AG10803 (cell line): ENCODE measurements around the gene CENPVL2.
A peak's percentile ranks its signal among the peaks of the same experiment; 100 is the strongest.
"Not testable (repeated sequence)": the region's sequence is repeated elsewhere in the genome, so short reads cannot be mapped to it uniquely, and the experiment has no call there.

Source experiments
- DNase-seq: peaks from one replicate; pipeline ENCODE4 v3.0.0; 2010; ENCODE audit warnings: low read depth
- H3K4me3 ChIP-seq: 2 replicates; pipeline ENCODE4 v1.5.1; 2011; ENCODE audit warnings: mild to moderate bottlenecking, low read length, control low read depth
- TF ChIP-seq, protein P1 (sequence below): conservative IDR thresholded peaks from 2 replicates; pipeline ENCODE4 v1.5.1; 2011; ENCODE audit warnings: mild to moderate bottlenecking, low read length, control low read depth, inconsistent platforms

The CENPVL2 gene

DNA sequence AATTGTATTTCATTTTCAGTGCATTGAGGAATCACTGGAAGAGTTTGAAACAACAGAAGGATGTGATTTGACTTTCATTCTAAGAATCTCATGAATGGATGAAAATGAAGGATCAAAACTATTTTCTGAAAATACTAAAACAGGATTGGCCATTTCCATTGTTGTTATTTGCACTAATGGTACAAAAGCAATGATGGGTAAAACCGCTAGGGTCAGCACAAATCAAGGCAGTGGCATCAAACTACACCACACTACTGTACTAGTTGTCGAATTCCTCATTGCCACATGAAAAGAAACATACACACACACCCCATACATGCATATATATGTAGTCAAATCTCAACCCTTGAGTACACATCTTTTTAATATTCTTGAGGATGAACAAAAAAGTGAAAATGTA lies 39.3 kb downstream of the CENPVL2 start:
- TF ChIP-seq, protein P1, sequence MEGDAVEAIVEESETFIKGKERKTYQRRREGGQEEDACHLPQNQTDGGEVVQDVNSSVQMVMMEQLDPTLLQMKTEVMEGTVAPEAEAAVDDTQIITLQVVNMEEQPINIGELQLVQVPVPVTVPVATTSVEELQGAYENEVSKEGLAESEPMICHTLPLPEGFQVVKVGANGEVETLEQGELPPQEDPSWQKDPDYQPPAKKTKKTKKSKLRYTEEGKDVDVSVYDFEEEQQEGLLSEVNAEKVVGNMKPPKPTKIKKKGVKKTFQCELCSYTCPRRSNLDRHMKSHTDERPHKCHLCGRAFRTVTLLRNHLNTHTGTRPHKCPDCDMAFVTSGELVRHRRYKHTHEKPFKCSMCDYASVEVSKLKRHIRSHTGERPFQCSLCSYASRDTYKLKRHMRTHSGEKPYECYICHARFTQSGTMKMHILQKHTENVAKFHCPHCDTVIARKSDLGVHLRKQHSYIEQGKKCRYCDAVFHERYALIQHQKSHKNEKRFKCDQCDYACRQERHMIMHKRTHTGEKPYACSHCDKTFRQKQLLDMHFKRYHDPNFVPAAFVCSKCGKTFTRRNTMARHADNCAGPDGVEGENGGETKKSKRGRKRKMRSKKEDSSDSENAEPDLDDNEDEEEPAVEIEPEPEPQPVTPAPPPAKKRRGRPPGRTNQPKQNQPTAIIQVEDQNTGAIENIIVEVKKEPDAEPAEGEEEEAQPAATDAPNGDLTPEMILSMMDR: no peak
- DNase-seq: no peak
- H3K4me3 ChIP-seq: no peak overlapping the region

DNA sequence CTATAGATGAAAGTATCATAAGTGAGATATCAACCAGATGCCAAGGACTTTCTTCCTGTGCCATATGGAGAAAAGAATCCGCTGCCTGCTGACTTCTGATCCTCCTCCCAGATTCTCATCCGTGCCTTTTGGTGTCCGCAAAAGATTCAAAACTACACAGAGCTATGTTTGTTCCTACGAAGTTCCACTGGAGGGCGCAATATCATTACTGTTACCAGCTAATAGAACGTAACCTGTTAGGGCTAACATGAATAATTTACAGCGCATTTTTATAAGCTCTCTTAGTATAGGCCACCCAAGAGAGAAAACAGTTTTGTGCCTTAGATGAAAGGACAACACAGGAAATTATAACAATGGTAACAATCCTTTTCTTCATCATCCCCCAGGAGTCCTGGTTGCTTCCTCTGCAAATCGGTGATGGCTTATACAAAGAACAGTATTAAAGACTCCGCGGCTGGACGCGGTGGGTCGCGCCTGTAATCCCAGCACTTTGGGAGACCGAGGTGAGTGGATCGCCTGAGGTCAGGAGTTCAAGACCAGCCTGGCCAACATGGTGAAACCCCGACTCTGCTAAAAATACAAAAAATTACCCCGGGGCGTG lies 41.1 kb downstream of the CENPVL2 start:
- TF ChIP-seq, protein P1: peak; percentile 59
- H3K4me3 ChIP-seq: no peak overlapping the region
- DNase-seq: peak; percentile 46

DNA sequence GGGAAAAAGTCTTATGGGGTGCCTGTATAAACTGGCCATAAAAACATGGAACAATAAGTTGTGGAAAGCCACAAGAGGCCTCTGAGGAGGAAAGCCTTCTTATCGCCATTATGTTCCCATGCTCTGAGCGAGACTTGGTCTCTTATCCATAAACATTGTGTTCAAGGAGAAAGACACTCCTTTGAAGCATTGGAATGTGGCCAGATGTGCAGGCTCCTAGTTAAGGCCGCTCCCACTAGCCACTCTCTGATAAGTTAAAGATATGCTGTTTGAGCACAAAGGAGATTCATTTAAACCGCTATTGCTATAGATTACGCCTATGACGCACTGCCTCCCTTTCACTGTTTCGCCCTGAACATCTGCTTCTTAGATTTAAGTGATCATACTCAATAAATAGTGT lies 46.1 kb downstream of the CENPVL2 start:
- not testable (repeated sequence) for H3K4me3 ChIP-seq, DNase-seq
